SU-DHL-6 (cell line): ENCODE data around the gene RAB6B.

ENCODE experiments used
- H2AFZ ChIP-seq: fragments of 200-600 bp; sonication (generic); 2 replicates; pipeline ENCODE4 v1.6.1; 2014; ENCODE audit warnings: low read depth, mild to moderate bottlenecking, moderate library complexity, mixed read lengths, antibody characterized with exemption, low read length; ENCODE audit not compliant: severe bottlenecking
- H3F3A ChIP-seq: fragments of 200-600 bp; shearing (Covaris generic); 2 replicates; pipeline ENCODE4 v1.6.0; 2016; ENCODE audit warnings: antibody characterized with exemption, mild to moderate bottlenecking; ENCODE audit not compliant: insufficient read depth
- H3K27ac ChIP-seq: fragments of 200-600 bp; sonication (generic); 2 replicates; pipeline ENCODE4 v1.5.1; 2016; ENCODE audit warnings: low read depth, mild to moderate bottlenecking, low read length, moderate library complexity, mixed read lengths
- H3K27me3 ChIP-seq: fragments of 200-600 bp; sonication (generic), shearing (Covaris generic); 2 replicates; pipeline ENCODE4 v1.6.0; 2014; ENCODE audit warnings: mild to moderate bottlenecking, low read length
- H3K36me3 ChIP-seq: fragments of 200-600 bp; sonication (generic); 2 replicates; pipeline ENCODE4 v1.6.1; 2014; ENCODE audit warnings: mild to moderate bottlenecking, low read length, mixed read lengths
- H3K4me2 ChIP-seq: fragments of 300-600, 200-600 bp; shearing (Covaris generic), sonication (generic); 2 replicates; pipeline ENCODE4 v1.6.0; 2014; ENCODE audit warnings: low read length, low read depth, mild to moderate bottlenecking; ENCODE audit not compliant: poor library complexity, severe bottlenecking
- H3K4me3 ChIP-seq: fragments of 200-600 bp; sonication (generic); 2 replicates; pipeline ENCODE4 v1.5.1; 2014; ENCODE audit warnings: antibody characterized with exemption, low read length, mild to moderate bottlenecking, mixed read lengths; ENCODE audit not compliant: insufficient read depth, poor library complexity, severe bottlenecking
- H3K79me2 ChIP-seq: fragments of 200-600 bp; sonication (generic); 2 replicates; pipeline ENCODE4 v1.6.1; 2014; ENCODE audit warnings: mild to moderate bottlenecking, low read length, moderate library complexity; ENCODE audit not compliant: insufficient read depth
- H3K9ac ChIP-seq: fragments of 200-600 bp; sonication (generic); 2 replicates; pipeline ENCODE4 v1.7.0; 2014; ENCODE audit warnings: mild to moderate bottlenecking, low read length
- H3K9me2 ChIP-seq: fragments of 200-600 bp; sonication (generic); replicated peaks from 2 replicates; pipeline ENCODE4 v1.6.1; 2014; ENCODE audit warnings: low read length; ENCODE audit not compliant: insufficient read depth
- H3K9me3 ChIP-seq: fragments of 200-600 bp; sonication (generic); 2 replicates; pipeline ENCODE4 v1.6.1; 2014; ENCODE audit warnings: low read length, mixed read lengths; ENCODE audit not compliant: insufficient read depth
- H4K20me1 ChIP-seq: fragments of 200-600 bp; sonication (generic); 2 replicates; pipeline ENCODE4 v1.6.1; 2014; ENCODE audit warnings: low read depth, mild to moderate bottlenecking, antibody characterized with exemption, low read length, moderate library complexity, mixed read lengths
- EZH2phosphoT487 ChIP-seq: fragments of 200-600 bp; sonication (generic), shearing (Covaris generic); conservative IDR thresholded peaks from 2 replicates; pipeline ENCODE4 v1.6.1; 2018; ENCODE audit warnings: mild to moderate bottlenecking, antibody characterized with exemption, low read length, moderate library complexity, mixed read lengths
- TF ChIP-seq, protein P1 (sequence below): fragments of 200-600 bp; sonication (generic); IDR thresholded peaks from one replicate; pipeline ENCODE4 v1.5.1; 2017; ENCODE audit warnings: antibody characterized with exemption, mild to moderate bottlenecking, low read length, moderate library complexity; ENCODE audit not compliant: insufficient read depth, poor library complexity, severe bottlenecking

The RAB6B gene

DNA sequence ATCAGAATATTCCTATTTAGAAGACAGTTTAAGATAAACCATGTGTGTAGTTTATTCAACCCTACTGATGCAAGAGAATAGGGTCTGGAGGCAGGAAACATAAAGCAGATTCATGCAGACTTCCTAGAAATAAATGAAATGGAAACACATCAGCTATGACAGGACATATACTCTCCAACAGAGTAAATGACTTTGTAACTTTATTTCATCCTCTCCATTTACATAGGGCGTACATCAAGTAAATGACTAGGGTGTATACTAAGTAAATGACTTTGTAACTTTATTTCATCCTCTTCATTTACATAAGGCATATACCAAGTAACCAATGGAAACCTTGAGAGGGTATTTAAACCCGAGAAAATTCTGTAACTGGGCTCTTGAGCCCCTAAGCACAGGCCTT, 107.7 kb downstream of the RAB6B start:
- Histone ChIP-seq H3K27me3 (no peaks in the 10 kb centered on the region), H3F3A (no peaks in the 10 kb centered on the region), H3K9ac (no peak overlapping the region), H3K4me2 (no peak overlapping the region), H2AFZ (no peak overlapping the region), H3K9me3 (peaks cover 26% of the 10 kb centered on the region; the same call in 1 of the 2 replicates), H3K4me3 (no peak overlapping the region), H3K79me2 (no peaks in the 10 kb centered on the region), H3K9me2 (no peaks in the 10 kb centered on the region), H3K36me3 (no peaks in the 10 kb centered on the region), H4K20me1 (no peaks in the 10 kb centered on the region), H3K27ac (no peak overlapping the region)
- TF ChIP-seq EZH2phosphoT487 = no peak
- TF ChIP-seq, protein P1, sequence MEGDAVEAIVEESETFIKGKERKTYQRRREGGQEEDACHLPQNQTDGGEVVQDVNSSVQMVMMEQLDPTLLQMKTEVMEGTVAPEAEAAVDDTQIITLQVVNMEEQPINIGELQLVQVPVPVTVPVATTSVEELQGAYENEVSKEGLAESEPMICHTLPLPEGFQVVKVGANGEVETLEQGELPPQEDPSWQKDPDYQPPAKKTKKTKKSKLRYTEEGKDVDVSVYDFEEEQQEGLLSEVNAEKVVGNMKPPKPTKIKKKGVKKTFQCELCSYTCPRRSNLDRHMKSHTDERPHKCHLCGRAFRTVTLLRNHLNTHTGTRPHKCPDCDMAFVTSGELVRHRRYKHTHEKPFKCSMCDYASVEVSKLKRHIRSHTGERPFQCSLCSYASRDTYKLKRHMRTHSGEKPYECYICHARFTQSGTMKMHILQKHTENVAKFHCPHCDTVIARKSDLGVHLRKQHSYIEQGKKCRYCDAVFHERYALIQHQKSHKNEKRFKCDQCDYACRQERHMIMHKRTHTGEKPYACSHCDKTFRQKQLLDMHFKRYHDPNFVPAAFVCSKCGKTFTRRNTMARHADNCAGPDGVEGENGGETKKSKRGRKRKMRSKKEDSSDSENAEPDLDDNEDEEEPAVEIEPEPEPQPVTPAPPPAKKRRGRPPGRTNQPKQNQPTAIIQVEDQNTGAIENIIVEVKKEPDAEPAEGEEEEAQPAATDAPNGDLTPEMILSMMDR = no peak

DNA sequence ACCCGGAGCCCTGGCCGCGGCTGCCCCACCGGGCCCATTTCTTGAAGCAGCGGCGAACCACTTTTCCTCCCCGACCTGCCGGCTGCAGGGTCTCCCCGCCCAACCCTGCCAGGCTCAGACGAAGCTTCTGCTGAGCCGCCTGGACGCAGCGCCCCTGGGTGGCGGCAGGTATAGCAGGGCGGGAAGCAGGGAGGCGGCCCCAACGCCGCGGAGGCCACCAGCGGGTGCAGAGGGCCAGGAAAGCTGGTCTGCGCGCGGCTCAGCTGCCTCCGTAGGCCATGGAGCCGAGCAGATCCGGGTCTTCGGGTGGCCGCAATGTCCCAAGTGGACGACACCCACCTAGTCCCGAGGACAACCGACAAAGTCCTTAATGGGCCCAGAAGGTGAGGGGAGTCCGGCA, 111.9 kb downstream of the RAB6B start:
- Histone ChIP-seq H2AFZ (no peak overlapping the region), H3K79me2 (no peaks in the 10 kb centered on the region), H3K9me2 (no peaks in the 10 kb centered on the region), H3K9ac (no peak overlapping the region), H3K9me3 (0 out of 2 replicates have a peak, but pooled peaks cover 4% of the 10 kb centered on the region), H3K27me3 (no peaks in the 10 kb centered on the region), H3K27ac (no peak overlapping the region), H3K36me3 (no peaks in the 10 kb centered on the region), H3F3A (no peaks in the 10 kb centered on the region), H4K20me1 (no peaks in the 10 kb centered on the region), H3K4me3 (no peak overlapping the region), H3K4me2 (no peak overlapping the region)
- TF ChIP-seq, protein P1 = no peak
- no peak for TF ChIP-seq EZH2phosphoT487

DNA sequence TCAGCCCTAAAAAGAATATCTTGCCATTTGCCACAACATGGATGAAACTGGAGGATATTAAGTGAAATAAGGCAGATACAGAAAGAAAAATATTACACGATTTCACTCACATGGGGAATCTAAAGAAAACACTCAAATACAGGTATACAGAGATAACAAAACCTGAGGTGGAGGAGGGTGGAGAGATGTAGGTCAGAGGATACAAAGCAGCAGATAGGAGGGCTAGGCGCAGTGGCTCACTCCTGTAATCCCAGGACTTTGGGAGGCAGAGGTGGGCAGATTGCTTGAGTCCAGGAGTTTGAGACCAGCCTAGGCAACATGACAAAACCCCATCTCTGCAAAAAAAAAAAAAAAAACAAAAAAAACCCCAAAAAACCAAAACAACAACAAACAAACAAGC, 113.2 kb downstream of the RAB6B start:
- no peak overlapping the region for H2AFZ ChIP-seq
- H4K20me1 ChIP-seq = no peaks in the 10 kb centered on the region
- no peaks in the 10 kb centered on the region for H3F3A ChIP-seq
- H3K4me2 ChIP-seq = no peak overlapping the region
- H3K4me3 ChIP-seq = no peak overlapping the region
- no peaks in the 10 kb centered on the region for H3K79me2 ChIP-seq
- no peaks in the 10 kb centered on the region for H3K9me2 ChIP-seq
- H3K27me3 ChIP-seq = no peaks in the 10 kb centered on the region
- no peaks in the 10 kb centered on the region for H3K36me3 ChIP-seq
- TF ChIP-seq, protein P1 = no peak
- TF ChIP-seq EZH2phosphoT487 = no peak
- no peak overlapping the region for H3K27ac ChIP-seq
- H3K9me3 ChIP-seq = no peaks in the 10 kb centered on the region
- H3K9ac ChIP-seq = no peak overlapping the region
